H1 (cell line): ENCODE measurements around the gene DHFR2. TPM values are rescaled to one million over a fixed set of nuclear protein-coding genes. Genes with fewer than 3 reads are reported as not detected.
A peak's percentile ranks its signal among the peaks of the same experiment; 100 is the strongest.
"Not testable (repeated sequence)": the region's sequence is repeated elsewhere in the genome, so short reads cannot be mapped to it uniquely, and the experiment has no call there.

ENCODE experiments used
- CTCF ChIA-PET: fragments of 300-600 bp; sonication (Branson Sonifier 250); formaldehyde crosslinking; loops from one replicate; lab custom pipeline; 2021; ENCODE audit not compliant: partially characterized antibody; lab: Charles Lee
- POLR2A ChIA-PET: fragments of 300-600 bp; sonication (Branson Sonifier 250); formaldehyde crosslinking; loops from one replicate; lab custom pipeline; 2021; ENCODE audit warnings: inconsistent platforms; ENCODE audit not compliant: partially characterized antibody; lab: Charles Lee
- DNase-seq, 2 experiments: peaks; one replicate each; pipeline versions ENCODE4 v3.0.0 to v3.0.0-alpha.2; 2010 to 2022; ENCODE audit warnings: low spot score in 2 of 2, low read depth in 1 of 2, mixed read lengths in 1 of 2
- FAIRE-seq: peaks from 2 replicates; lab custom pipeline; 2011; peaks lifted over from hg19 to GRCh38; lab: Jason Lieb, UNC
- H2AFZ ChIP-seq: 2 replicates; pipeline ENCODE4 v1.8.1; 2012; ENCODE audit warnings: low read length, inconsistent platforms
- H2AK5ac ChIP-seq: 2 replicates; pipeline ENCODE4 v1.6.1; 2013; ENCODE audit warnings: low read depth, low read length
- H2BK120ac ChIP-seq: replicated peaks from 2 replicates; pipeline ENCODE3; 2013; ENCODE audit warnings: low read depth, low read length, inconsistent platforms
- H2BK12ac ChIP-seq: 2 replicates; pipeline ENCODE4 v1.6.1; 2013; ENCODE audit warnings: low read depth, low read length
- H2BK15ac ChIP-seq: 2 replicates; pipeline ENCODE4 v1.6.1; 2013; ENCODE audit warnings: low read length
- H2BK20ac ChIP-seq: 2 replicates; pipeline ENCODE4 v1.6.1; 2013; ENCODE audit warnings: low read length
- H2BK5ac ChIP-seq: 2 replicates; pipeline ENCODE4 v1.6.1; 2013; ENCODE audit warnings: low read depth, low read length
- H3K14ac ChIP-seq: 2 replicates; pipeline ENCODE4 v1.6.1; 2013; ENCODE audit warnings: inconsistent platforms; ENCODE audit not compliant: insufficient read length
- H3K18ac ChIP-seq: 2 replicates; pipeline ENCODE4 v1.6.1; 2013; ENCODE audit warnings: low read length; ENCODE audit errors: extremely low read depth
- H3K23ac ChIP-seq: 2 replicates; pipeline ENCODE4 v1.6.1; 2013; ENCODE audit warnings: inconsistent platforms; ENCODE audit not compliant: insufficient read length
- H3K23me2 ChIP-seq: 2 replicates; pipeline ENCODE4 v1.6.1; 2013; ENCODE audit warnings: low read depth, low read length
- H3K27ac ChIP-seq: 2 replicates; pipeline ENCODE4 v1.6.1; 2011; ENCODE audit warnings: low read depth, low read length, inconsistent platforms
- H3K27me3 ChIP-seq, 4 experiments: replicated peaks in 1 of 4; 1 replicate in 1 of 4; 2 replicates in 3 of 4; pipeline versions ENCODE4 v1.6.1 to v1.8.1; 2011 to 2013; ENCODE audit warnings: low read length in 3 of 4, mild to moderate bottlenecking in 3 of 4, inconsistent platforms in 2 of 4, mixed read lengths in 2 of 4, moderate library complexity in 1 of 4; ENCODE audit not compliant: control insufficient read depth in 3 of 4, insufficient read depth in 3 of 4; ENCODE audit errors: extremely low read depth in 1 of 4
- H3K36me3 ChIP-seq, 4 experiments: 2 replicates each; pipeline versions ENCODE4 v1.6.1 to v1.8.1; 2011 to 2013; ENCODE audit warnings: mild to moderate bottlenecking in 4 of 4, low read length in 3 of 4, moderate library complexity in 2 of 4, control low read depth in 1 of 4, inconsistent platforms in 1 of 4; ENCODE audit not compliant: insufficient read depth in 4 of 4, control insufficient read depth in 2 of 4
- H3K4ac ChIP-seq: replicated peaks from 2 replicates; pipeline ENCODE3; 2013; ENCODE audit warnings: low read length, low read depth, mixed read lengths, inconsistent platforms; ENCODE audit not compliant: insufficient read length
- H3K4me1 ChIP-seq, 4 experiments: replicated peaks in 1 of 4; 1 replicate in 1 of 4; 2 replicates in 3 of 4; pipeline versions ENCODE4 v1.6.1 to v1.8.1; 2011 to 2013; ENCODE audit warnings: low read length in 3 of 4, inconsistent platforms in 2 of 4, mixed read lengths in 1 of 4; ENCODE audit not compliant: insufficient read depth in 4 of 4, control insufficient read depth in 3 of 4
- H3K4me2 ChIP-seq, 2 experiments: 2 replicates each; pipeline versions ENCODE4 v1.6.1 to v1.8.1; 2011 to 2013; ENCODE audit warnings: low read depth in 2 of 2, low read length in 2 of 2, control low read depth in 1 of 2, inconsistent platforms in 1 of 2, mild to moderate bottlenecking in 1 of 2; ENCODE audit not compliant: insufficient read depth in 1 of 2
- H3K4me3 ChIP-seq, 4 experiments: fragments of 200-600, 300-600 bp in 1 of 4; sonication (generic), shearing (Covaris generic), sonication (Bioruptor Twin) in 1 of 4; 2 replicates each; pipeline versions ENCODE4 v1.5.1 to v1.8.1; 2011 to 2016; ENCODE audit warnings: low read length in 4 of 4, low read depth in 3 of 4, control low read depth in 2 of 4, inconsistent platforms in 2 of 4, mild to moderate bottlenecking in 2 of 4, mixed read lengths in 1 of 4, moderate library complexity in 1 of 4; ENCODE audit not compliant: insufficient read depth in 2 of 4; ENCODE audit errors: extremely low read depth in 1 of 4
- H3K56ac ChIP-seq: replicated peaks from 2 replicates; pipeline ENCODE3; 2013; ENCODE audit warnings: low read depth, mild to moderate bottlenecking, mixed read lengths, low read length, inconsistent platforms; ENCODE audit not compliant: insufficient read length
- H3K79me1 ChIP-seq: 2 replicates; pipeline ENCODE4 v1.6.1; 2013; ENCODE audit warnings: low read depth, low read length, control low read depth
- H3K79me2 ChIP-seq, 2 experiments: 2 replicates each; pipeline versions ENCODE4 v1.6.1 to v1.8.1; 2012 to 2013; ENCODE audit warnings: low read length in 2 of 2, mild to moderate bottlenecking in 2 of 2, inconsistent platforms in 1 of 2; ENCODE audit not compliant: insufficient read depth in 2 of 2, control insufficient read depth in 1 of 2
- H3K9ac ChIP-seq, 4 experiments: replicated peaks in 1 of 4; 1 replicate in 1 of 4; 2 replicates in 3 of 4; pipeline versions ENCODE4 v1.6.1 to v1.8.1; 2011 to 2013; ENCODE audit warnings: low read depth in 3 of 4, low read length in 3 of 4, control low read depth in 2 of 4, mild to moderate bottlenecking in 2 of 4, moderate library complexity in 2 of 4, inconsistent platforms in 1 of 4; ENCODE audit errors: extremely low read depth in 1 of 4
- H3K9me3 ChIP-seq, 2 experiments: 2 replicates each; pipeline versions ENCODE4 v1.6.1 to v1.8.1; 2012 to 2013; ENCODE audit warnings: mild to moderate bottlenecking in 2 of 2, moderate library complexity in 2 of 2, control low read depth in 1 of 2, inconsistent platforms in 1 of 2, low read depth in 1 of 2, low read length in 1 of 2, mixed read lengths in 1 of 2; ENCODE audit not compliant: insufficient read depth in 2 of 2
- H4K20me1 ChIP-seq, 2 experiments: replicated peaks in 1 of 2; 2 replicates each; pipeline versions ENCODE3 to v1.8.1; 2011 to 2013; ENCODE audit warnings: inconsistent platforms in 2 of 2, low read length in 2 of 2, mild to moderate bottlenecking in 1 of 2; ENCODE audit not compliant: insufficient read depth in 2 of 2, control insufficient read depth in 1 of 2
- H4K5ac ChIP-seq: 2 replicates; pipeline ENCODE4 v1.6.1; 2013; ENCODE audit warnings: low read length, low read depth, mixed read lengths, inconsistent platforms; ENCODE audit not compliant: insufficient read length
- H4K8ac ChIP-seq: 2 replicates; pipeline ENCODE4 v1.8.0; 2013; ENCODE audit warnings: mild to moderate bottlenecking, moderate library complexity, low read length, inconsistent platforms; ENCODE audit not compliant: insufficient read depth; ENCODE audit errors: extremely low read depth
- H4K91ac ChIP-seq: replicated peaks from 2 replicates; pipeline ENCODE3; 2013; ENCODE audit warnings: low read length, mixed read lengths, inconsistent platforms; ENCODE audit not compliant: insufficient read length
- YY1 ChIP-seq: IDR thresholded peaks from 2 replicates; pipeline ENCODE4 v1.6.1; 2011; ENCODE audit warnings: low read depth, mild to moderate bottlenecking, low read length
- WGBS, 2 experiments: shearing (Covaris generic) in 1 of 2; methylation state at CpG; one replicate each; pipeline versions ENCODE4 v1.1.6 to v1.1.7; 2013 to 2015; ENCODE audit warnings: low lambda C conversion rate in 2 of 2, mixed read lengths in 2 of 2, inconsistent platforms in 1 of 2, low coverage in 1 of 2, missing lambda C conversion rate in 1 of 2; ENCODE audit not compliant: insufficient replicate concordance in 2 of 2, insufficient coverage in 1 of 2, insufficient read length in 1 of 2; ENCODE audit errors: extremely low coverage in 1 of 2, missing lambda C conversion rate in 1 of 2; 5-methylcytosine and 5-hydroxymethylcytosine counted together
- polyA plus RNA-seq, 7 experiments: library from polyadenylated mRNA; depleted of rRNA in 3 of 7; stranded (reverse) in 5 of 7; unstranded in 2 of 7; fragments of >200 nt in 5 of 7; fragments of 200-250 nt in 2 of 7; gene quantifications; 1 replicate in 5 of 7; 2 replicates in 1 of 7; 4 replicates in 1 of 7; pipeline versions ENCODE4 v1.2.1 to v1.2.3, GENCODE V29; 2011 to 2013; ENCODE audit warnings: missing spikeins in 2 of 7, mixed read lengths in 2 of 7
- total RNA-seq: library from RNA; stranded (reverse); fragmentation: NEBNext Ultra II Directional; extraction: Animal tissue kit (Norgen Biotek cat#: 25700); gene quantifications from 2 replicates; pipeline ENCODE4 v1.2.1, GENCODE V29; 2021

DHFR2 gene
- total and polyA plus RNA-seq, 2 of the 8 experiments (the other 6 are each of a cell fraction or from before 2014, with no cell fraction given), result 0.59 to 2.6 TPM

GRCh38 chr3:94080552-94080951, 17.8 kb upstream of the DHFR2 start:
- H2BK5ac ChIP-seq, H2BK20ac ChIP-seq, H3K4me1 ChIP-seq, H3K9me3 ChIP-seq, H3K4me3 ChIP-seq, POLR2A ChIA-PET, H2BK12ac ChIP-seq, H3K14ac ChIP-seq, H3K23ac ChIP-seq, H3K18ac ChIP-seq, H3K36me3 ChIP-seq, H4K8ac ChIP-seq, H2BK15ac ChIP-seq, H3K79me2 ChIP-seq, H3K9ac ChIP-seq, H3K27ac ChIP-seq, H4K5ac ChIP-seq, H4K20me1 ChIP-seq, FAIRE-seq, H2AFZ ChIP-seq, H3K4me2 ChIP-seq, H3K23me2 ChIP-seq, H2AK5ac ChIP-seq, DNase-seq, H3K4ac ChIP-seq, H3K56ac ChIP-seq, H3K79me1 ChIP-seq, H3K27me3 ChIP-seq, H4K91ac ChIP-seq, H2BK120ac ChIP-seq: not testable (repeated sequence)
- 100% methylated on average over 5 of the region's 5 CpGs; no CpG with 5 or more reads in 1 of the 2 experiments for WGBS, 2 experiments
- CTCF ChIA-PET, result interaction anchor here (0.8 to 2.8 kb wide), 3 partner anchors 10 to 34 kb away, joined by 3 to 15 read pairs (median 3); no protein-coding TSS in a partner anchor
- peak; percentile 54; the same call in 1 of the 2 replicates for TF ChIP-seq YY1
